NCI-H2081 treated with DMSO at 0.1 percent for 48 hours (cell line): ENCODE measurements around the gene ALOX5.
"Not testable (repeated sequence)": the region's sequence is repeated elsewhere in the genome, so short reads cannot be mapped to it uniquely, and the experiment has no call there.

Experiments used
- DNase-seq: peaks from one replicate; lab custom pipeline; 2025; lab: John Stamatoyannopoulos, UW

The ALOX5 gene

DNA sequence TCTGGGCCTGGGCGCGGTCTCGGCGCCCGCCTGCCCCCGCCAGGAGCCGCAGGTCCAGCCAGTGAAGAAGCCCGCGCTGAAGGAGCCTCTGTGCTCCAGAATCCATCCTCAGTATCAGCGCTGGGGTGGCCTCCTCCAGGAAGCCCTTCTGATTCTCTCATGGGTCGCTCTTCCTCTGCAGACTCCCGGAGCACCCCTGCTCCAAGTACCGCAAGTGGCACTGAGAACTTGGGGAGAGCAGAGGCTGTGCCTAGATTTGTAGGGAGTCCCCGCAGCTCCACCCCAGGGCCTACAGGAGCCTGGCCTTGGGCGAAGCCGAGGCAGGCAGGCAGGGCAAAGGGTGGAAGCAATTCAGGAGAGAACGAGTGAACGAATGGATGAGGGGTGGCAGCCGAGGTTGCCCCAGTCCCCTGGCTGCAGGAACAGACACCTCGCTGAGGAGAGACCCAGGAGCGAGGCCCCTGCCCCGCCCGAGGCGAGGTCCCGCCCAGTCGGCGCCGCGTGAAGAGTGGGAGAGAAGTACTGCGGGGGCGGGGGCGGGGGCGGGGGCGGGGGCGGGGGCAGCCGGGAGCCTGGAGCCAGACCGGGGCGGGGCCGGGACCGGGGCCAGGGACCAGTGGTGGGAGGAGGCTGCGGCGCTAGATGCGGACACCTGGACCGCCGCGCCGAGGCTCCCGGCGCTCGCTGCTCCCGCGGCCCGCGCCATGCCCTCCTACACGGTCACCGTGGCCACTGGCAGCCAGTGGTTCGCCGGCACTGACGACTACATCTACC lies at the start of gene ALOX5:
TSS of gene ALOX5 (plus strand) at position 641 of the 774 bp plus-strand sequence. CDS start at position 705, 64 bp downstream.
- no peak for DNase-seq

DNA sequence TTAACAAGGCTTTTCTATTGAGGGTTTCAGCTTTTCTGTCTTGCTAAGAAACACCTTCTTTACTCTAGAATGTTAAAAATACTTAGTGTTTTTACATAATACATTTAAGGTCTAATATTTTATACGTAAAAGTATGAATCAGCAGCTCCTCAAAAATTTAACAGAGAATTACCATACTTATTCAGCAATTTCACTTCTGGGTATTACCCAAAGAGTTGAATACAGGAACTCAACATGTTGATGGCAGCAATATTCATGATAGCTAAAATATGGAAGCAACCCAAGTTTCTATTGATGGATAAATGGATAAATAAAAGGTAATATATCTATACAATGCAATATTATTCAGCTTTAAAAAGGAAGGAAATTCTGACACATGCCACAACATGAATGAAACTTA lies 48.9 kb upstream of the ALOX5 start:
- no peak for DNase-seq

DNA sequence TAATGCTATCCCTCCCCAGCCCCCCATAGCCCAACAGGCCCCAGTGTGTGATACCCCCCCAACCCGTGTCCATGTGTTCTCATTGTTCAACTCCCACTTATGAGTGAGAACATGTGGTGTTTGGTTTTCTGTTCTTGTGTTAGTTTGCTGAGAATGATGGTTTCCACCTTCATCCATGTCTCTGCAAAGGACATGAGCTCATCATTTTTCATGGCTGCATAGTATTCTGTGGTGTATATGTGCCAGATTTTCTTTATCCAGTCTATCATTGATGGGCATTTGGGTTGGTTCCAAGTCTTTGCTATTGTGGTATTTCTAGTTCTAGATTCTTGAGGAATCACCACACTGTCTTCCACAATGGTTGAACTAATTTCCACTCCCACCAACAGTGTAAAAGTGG lies 47.2 kb upstream of the ALOX5 start:
- DNase-seq = not testable (repeated sequence)

DNA sequence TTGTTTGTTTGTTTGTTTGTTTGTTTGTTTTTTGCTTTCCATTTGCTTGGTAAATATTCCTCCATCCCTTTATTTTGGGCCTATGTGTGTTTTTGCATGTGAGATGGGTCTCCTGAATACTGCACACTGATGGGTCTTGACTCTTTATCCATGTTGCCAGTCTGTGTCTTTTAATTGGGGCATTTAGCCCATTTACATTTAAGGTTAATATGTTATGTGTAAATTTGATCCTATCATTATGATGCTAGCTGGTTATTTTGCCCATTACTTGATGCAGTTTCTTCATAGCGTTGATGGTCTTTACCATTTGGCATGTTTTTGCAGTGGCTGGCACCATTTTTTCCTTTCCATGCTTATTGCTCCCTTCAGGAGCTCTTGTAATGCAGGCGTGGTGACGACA lies 42.2 kb upstream of the ALOX5 start:
- not testable (repeated sequence) for DNase-seq

DNA sequence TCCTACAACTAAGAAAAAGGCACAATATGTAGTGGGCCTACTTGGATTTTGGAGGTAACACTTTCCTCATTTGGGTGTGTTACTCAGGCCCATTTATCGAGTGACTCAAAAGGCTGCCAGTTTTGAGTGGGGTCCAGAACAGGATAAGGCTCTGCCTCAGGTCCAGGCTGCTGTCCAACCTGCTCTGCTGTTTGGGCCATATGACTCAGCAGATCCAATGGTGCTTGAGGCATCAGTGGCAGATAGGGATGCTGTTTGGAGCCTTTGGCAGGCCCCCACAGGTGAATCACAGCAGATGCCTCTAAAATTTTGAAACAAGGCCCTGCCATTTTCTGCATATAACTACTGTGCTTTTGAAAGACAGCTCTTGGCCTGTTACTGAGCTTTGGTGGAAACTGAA lies 34.1 kb upstream of the ALOX5 start:
- DNase-seq = no peak

DNA sequence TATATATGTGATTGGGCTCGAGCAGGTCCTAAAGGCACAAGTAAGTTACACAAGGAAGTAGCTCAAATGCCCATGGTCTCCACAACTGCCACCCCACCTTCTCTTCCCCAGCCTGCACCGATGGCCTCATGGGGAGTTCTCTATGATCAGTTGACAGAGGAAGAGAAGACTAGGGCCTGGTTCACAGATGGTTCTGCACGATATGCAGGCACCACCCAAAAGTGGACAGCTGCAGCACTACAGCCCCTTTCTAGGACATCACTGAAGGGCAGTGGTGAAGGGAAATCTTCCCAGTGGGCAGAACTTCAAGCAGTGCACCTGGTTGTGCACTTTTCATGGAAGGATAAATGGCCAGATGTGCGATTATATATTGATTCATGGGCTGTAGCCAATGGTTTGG lies 33.6 kb upstream of the ALOX5 start:
- DNase-seq = not testable (repeated sequence)

DNA sequence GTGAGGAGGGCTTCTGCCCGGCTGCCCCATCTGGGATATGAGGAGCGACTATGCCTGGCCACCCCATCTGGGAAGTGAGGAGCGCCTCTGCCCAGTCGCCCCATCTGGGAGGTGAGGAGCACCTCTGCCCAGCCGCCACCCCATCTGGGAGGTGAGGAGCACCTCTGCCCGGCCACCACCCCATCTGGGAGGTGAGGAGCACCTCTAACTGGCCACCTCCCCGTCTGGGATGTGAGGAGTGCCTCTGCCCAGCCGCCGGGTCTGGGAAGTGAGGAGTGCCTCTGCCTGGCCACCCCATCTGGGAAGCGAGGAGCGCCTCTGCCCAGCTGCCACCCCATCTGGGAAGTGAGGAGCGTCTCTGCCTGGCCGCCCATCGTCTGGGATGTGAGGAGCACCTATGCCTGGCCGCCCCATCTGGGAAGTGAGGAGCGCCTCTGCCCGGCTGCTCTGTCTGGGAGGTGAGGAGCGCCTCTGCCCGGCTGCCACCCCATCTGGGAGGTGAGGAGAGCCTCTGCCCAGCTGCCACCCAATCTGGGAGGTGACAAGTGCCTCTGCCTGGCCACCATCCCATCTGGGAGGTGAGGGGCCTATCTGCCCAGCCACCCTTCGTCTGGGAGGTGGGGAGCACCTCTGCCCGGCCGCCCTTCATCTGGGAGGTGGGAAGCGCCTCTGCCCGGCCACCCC lies 27.2 kb upstream of the ALOX5 start:
- not testable (repeated sequence) for DNase-seq

DNA sequence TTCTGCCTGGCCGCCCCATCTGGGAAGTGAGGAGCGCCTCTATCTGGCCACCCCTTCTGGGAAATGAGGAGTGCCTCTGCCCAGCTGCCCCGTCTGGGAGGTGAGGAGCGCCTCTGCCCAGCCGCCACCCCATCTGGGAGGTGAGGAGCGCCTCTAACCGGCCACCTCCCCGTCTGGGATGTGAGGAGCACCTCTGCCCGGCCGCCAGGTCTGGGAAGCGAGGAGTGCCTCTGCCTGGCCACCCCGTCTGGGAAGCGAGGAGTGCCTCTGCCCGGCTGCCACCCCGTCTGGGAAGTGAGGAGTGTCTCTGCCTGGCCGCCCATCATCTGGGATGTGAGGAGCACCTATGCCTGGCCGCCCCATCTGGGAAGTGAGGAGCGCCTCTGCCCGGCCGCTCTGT lies 26.6 kb upstream of the ALOX5 start:
- not testable (repeated sequence) for DNase-seq

DNA sequence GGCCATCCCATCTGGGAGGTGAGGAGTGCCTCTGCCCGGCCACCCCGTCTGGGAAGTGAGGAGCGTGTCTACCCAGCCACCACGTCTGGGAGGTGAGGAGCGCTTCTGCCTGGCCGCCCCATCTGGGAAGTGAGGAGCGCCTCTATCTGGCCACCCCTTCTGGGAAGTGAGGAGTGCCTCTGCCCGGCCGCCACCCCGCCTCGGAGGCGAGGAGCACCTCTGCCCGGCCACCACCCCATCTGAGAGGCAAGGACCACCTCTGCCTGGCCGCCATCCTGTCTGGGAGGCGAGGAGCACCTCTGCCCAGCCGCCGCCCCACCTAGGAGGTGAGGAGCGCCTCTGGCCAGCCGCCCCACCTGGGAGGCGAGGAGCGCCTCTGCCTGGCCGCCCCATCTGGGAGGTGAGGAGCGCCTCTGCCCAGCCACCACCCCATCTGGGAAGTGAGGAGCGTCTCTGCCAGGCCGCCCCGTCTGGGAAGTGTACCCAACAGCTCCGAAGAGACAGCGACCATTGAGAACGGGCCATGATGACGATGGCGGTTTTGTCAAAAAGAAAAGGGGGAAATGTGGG lies 25.7 kb upstream of the ALOX5 start:
- DNase-seq = not testable (repeated sequence)

DNA sequence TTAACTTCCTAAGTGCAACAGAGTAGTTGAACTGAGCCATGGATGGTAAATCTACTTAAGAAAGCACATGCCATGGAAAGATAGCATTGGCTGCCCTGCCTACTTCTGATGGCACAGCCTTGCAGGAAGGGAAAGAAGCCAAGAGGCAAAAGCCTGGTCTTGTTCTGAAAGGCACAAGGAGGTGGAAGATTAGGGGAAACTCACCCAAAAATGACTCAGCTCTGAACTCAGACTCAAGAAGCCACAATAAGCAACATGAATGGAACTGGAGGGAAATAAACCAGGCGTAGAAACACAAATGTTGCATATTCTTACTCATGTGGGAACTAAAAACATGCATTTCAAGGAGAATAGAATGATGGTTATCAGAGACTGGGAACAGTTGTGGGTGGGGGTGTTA lies 20.8 kb upstream of the ALOX5 start:
- no peak for DNase-seq

DNA sequence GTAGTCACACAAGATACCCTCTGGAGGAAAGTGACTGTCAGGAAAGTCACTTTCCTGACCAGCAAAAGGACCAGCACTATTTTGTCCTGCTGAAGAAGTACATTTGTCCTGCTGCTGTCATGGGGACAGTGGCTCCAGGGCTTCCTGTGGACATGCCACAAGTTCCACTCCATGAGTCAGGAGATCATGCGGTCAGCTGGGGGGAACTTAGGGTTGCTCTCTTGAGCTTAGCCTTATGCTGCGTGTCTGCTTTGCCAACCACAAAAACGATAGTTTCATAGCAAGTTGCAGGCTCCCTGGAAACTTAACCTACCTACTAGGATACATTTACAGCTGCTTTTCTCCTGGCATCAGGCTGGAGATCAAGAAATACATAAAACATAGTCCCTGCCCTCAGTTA lies 19.8 kb upstream of the ALOX5 start:
- no peak for DNase-seq

DNA sequence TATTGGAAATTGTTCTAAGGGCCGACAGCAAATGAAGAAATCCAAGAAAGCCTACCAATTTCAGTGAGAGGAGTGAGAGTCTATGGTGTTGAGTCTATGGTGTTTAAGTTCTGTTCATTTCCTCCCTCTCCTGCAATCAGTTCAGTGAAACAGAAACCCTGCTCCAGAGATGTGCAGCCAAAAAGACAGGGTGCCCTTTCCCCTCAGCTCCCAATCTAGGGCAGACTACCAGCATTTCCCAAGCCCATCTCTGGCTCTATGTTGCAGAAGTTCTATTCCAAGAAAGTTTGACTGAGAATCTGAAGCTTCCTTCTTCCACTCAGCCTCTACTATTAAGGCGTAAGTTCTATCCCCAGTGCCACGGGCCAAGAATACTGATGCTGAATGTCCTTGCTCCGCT lies 18.5 kb upstream of the ALOX5 start:
- DNase-seq = no peak

DNA sequence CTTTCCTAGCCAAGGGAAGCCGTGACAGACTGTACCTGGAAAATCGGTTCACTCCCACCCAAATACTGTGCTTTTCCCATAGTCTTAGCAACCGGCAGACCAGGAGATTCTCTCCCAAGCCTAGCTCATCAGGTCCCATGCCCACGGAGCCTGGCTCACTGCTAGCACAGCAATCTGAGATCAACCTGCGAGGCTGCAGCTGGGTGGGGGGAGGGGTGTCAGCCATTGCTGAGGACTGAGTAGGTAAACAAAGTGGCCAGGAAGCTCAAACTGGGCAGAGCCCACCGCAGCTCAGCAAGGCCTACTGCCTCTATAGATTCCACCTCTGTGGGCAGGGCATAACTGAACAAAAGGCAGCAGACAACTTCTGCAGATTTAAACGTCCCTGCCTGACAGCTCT lies 15.1 kb upstream of the ALOX5 start:
- DNase-seq = not testable (repeated sequence)

DNA sequence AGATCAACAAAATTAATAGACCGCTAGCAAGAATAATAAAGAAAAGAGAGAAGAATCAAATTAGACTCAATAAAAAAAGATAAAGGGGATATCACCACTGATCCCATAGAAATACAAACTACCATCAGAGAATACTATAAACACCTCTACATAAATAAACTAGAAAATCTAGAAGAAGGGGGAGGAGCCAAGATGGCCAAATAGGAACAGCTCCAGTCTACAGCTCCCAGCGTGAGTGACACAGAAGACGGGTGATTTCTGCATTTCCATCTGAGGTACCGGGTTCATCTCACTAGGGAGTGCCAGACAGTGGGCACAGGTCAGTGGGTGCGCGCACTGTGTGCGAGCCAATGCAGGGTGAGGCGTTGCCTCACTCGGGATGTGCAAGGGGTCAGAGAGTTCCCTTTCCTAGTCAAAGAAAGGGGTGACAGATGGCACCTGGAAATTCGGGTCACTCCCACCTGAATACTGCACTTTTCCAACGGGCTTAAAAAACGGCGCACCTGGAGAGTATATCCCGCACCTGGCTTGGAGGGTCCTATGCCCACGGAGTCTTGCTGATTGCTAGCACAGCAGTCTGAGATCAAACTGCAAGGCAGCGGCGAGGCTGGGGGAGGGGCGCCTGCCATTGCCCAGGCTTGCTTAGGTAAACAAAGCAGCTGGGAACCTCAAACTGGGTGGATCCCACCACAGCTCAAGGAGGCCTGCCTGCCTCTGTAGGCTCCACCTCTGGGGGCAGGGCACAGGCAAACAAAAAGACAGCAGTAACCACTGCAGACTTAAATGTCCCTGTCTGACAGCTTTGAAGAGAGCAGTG lies 11.8 kb upstream of the ALOX5 start:
- not testable (repeated sequence) for DNase-seq

DNA sequence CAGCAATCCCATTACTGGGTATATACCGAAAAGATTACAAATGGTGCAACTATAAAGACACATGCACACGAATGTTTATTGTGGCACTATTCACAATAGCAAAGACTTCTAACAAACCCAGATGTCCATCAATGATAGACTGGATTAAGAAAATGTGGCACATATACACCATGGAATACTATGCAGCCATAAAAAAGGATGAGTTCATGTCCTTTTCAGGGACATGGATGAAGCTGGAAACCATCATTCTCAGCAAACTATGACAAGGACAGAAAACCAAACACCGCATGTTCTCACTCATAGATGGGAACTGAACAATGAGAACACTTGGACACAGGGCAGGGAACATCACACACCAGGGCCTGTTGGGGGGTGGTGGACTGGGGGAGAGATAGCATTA lies 6.4 kb upstream of the ALOX5 start:
- DNase-seq = not testable (repeated sequence)

DNA sequence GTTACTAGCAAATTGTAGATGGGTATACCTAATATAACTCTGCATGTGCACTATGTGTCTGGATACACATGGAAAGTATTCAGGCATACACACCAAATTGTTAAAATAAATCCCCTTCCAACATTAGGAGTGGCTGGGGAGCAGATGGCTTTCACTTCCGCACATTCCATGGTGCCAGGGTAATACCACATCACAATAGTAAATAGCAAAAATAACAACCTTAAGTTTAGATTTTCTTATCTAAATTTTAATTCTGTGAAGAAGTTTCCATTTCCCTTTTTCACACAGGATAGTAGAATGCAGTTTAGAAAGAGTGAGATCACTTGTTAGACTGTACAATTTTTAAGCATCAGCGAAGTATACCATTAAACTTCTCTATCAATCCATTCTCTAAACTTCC lies 5.8 kb upstream of the ALOX5 start:
- no peak for DNase-seq

DNA sequence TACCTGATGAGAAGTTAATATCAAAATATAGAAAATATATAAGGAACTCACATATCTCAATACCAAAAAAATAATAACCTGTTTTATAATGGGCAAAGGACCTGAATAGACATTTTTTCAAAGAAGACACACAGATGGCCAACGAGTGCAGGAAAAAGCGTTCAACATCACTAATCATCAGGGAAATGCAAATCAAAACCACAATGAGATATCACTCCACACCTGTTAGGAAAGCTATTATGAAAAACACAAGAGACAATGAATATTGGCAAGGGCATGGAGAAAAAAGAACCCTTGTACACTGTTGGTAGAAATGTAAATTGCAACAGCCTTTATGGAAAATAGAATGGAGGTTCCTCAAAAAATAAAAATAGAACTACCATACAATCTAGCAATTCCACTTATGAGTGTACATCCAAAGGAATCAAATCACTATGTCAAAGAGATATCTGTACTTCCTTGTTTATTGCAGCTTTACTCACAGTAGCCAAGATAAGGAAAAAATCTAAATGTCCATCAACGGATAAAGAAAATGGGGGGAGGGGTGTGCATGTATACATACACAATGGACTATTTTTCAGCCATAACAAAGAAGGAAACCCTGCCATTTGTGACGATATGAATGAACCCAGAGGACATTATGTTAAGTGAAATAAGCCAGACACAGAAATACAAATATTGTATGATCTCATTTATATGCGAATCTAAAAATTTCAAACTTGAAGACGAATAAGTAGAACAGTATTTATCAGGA lies 3.6 kb upstream of the ALOX5 start:
- no peak for DNase-seq

DNA sequence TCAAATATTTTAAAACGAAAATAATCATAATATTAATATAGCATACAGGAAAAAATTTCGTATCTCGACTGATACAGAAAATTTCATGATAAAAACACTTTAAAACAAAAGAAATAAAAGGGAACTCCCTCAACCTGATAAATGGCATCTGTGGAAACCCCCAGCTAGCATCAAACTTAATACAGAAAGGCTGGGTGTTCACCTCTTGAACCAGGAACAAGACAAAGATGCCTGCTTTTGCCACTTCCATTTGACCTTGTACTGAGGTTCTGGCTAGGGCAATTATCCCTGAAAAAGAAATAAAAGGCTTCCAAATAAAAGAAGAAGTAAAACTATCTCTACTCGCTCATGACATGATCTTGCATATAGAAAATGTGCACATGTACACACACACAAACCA lies 2.5 kb upstream of the ALOX5 start:
- DNase-seq = no peak

DNA sequence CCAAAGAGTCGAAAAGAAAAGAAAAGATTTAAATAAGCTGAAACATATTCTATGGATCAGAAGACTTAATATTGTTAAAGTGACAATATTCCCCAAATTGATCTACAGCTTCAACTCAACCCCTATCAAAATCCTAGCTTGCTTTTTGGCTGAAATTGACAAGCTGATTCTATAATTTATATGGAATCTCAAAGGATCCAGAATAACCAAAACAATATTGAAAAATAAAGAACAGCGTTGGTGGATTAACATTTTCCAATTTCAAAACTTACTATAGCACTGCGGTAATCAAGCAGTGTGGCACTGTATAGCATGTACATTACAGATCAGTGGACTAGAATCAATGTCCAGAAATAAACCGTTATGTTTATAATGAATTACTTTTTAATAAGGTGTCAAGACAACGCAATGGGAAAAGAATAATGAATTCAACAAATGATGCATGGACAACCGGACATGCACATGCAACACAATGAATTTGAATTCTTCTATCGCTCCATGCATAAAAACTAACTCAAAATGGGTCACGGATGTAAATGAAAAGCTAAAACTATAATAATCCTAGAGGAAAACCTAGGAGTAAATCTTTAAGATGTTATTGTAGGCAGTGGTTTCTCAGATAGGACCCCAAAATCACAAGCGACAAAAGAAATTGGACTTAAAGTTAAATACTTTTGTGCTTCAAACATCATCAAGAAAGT lies 1.6 kb upstream of the ALOX5 start:
- DNase-seq = no peak

DNA sequence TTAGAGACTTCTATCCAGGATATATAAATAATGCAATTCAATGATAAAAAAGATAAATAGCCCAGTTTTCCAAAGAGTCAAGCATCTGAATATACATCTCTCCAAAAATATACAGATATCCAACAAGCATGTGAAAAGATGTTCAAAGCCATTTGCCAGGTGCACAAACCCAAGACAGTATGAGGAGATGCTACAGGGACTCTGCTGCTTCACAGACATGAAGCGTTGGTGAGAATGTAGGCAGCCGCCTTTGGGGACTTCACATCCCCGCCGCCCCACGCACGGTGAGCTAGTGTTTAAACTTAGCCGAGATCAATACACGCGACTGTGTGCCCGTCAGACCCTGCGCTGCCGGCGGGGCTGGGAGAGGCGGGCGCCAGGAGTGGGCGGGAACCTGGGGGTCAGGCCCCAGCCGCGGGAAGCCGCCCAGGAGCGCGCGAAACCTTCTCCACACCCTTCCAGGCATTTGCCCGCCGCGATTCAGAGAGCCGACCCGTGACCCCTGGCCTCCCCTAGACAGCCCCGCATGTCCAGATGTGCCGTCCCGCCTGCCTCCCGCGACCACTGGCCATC lies 927 bp upstream of the ALOX5 start:
- no peak for DNase-seq
